Breast epithelium (tissue), 3 donors: Measurements from ENCODE around the gene ARMC9.

Experiments
- CTCF ChIP-seq, 3 donors: fragments of 450-650 bp; IDR thresholded peaks; one replicate each; pipeline ENCODE4 v1.5.1; 2016 to 2017; ENCODE audit warnings: antibody characterized with exemption in 3 of 3, mild to moderate bottlenecking in 3 of 3, moderate library complexity in 3 of 3
- POLR2A ChIP-seq: fragments of 450-650 bp; IDR thresholded peaks from one replicate; pipeline ENCODE4 v1.6.1; 2016; ENCODE audit warnings: antibody characterized with exemption, mild to moderate bottlenecking, moderate library complexity
- POLR2AphosphoS5 ChIP-seq, 3 donors: sonication (generic); formaldehyde crosslinking; IDR thresholded peaks; one replicate each; pipeline ENCODE4 v1.6.1; 2017; ENCODE audit warnings: antibody characterized with exemption in 3 of 3

- TF ChIP-seq CTCF (IDR thresholded peaks at IDR 0.05) (no peak), POLR2A (no peak), POLR2AphosphoS5 (IDR thresholded peaks at IDR 0.05) (no peak)
These were observed 134.0 kb downstream of the ARMC9 start for GRCh38 chr2:231332388-231332787.
